ENCODE data around the gene PERP. TPM values are rescaled to one million over a fixed set of nuclear protein-coding genes. Genes with fewer than 3 reads are reported as not detected.

The PERP gene
- total RNA-seq, 1 experiment from 2014 or later, result 348 TPM

- BruUV-seq (replicated peaks), result no TSS peak
- Histone ChIP-seq H3K27me3 (ENCODE audit: control insufficient read depth, insufficient read depth, low read length) (no peaks in the 10 kb centered on the region), H3K27ac (ENCODE audit: low read length) (no peak overlapping the region), H3K4me1 (ENCODE audit: control insufficient read depth, insufficient read depth, low read length) (no peaks in the 10 kb centered on the region), H3K36me3 (ENCODE audit: control insufficient read depth, insufficient read depth, low read length) (no peaks in the 10 kb centered on the region), H3K4me3 (ENCODE audit: low read depth in 2 of 2, low read length in 2 of 2) (no peak overlapping the region), H3K9me3 (ENCODE audit: control insufficient read depth, insufficient read depth, low read depth, low read length) (no peaks in the 10 kb centered on the region; the same call in 1 of the 2 replicates)
- DNase-seq (ENCODE audit: low read depth, low spot score) (no peak), ATAC-seq (no peak)
- in situ Hi-C loops (cut with HindIII; ENCODE audit: low pct_unique_long_range_greater_than_20kb, low sequenced_read_pairs) (no loop called here), intact Hi-C loops (cut with micrococcal nuclease; ENCODE audit: unreplicated experiment) (no loop called here)
- ChIA-PET CTCF (no interaction called here), POLR2A (no interaction called here)
- TF ChIP-seq REST (IDR thresholded peaks at IDR 0.05; ENCODE audit: insufficient read depth in 1 of 2, low read depth in 2 of 2, low read length in 1 of 2) (no peak), SIN3A (IDR thresholded peaks at IDR 0.05; ENCODE audit: borderline replicate concordance, insufficient read depth, low read depth, low read length) (no peak), POLR2AphosphoS5 (IDR thresholded peaks at IDR 0.05; ENCODE audit: low read depth, low read length) (no peak), CTCF (IDR thresholded peaks at IDR 0.05) (no peak), TCF7L2 (IDR thresholded peaks at IDR 0.05; ENCODE audit: low read depth, low read length) (no peak)
Measured at GRCh38 chr6:138044972-138045371, 62.2 kb downstream of the PERP start.

GRCh38 chr6:138044458-138044857 is 62.8 kb downstream of the PERP start:
- POLR2A ChIA-PET, result no interaction called here
- Histone ChIP-seq H3K27me3 (ENCODE audit: control insufficient read depth, insufficient read depth, low read length) (no peaks in the 10 kb centered on the region), H3K36me3 (ENCODE audit: control insufficient read depth, insufficient read depth, low read length) (no peaks in the 10 kb centered on the region), H3K4me1 (ENCODE audit: control insufficient read depth, insufficient read depth, low read length) (no peaks in the 10 kb centered on the region), H3K9me3 (ENCODE audit: control insufficient read depth, insufficient read depth, low read depth, low read length) (no peaks in the 10 kb centered on the region; the same call in 1 of the 2 replicates), H3K27ac (ENCODE audit: low read length) (no peak overlapping the region), H3K4me3 (ENCODE audit: low read depth in 2 of 2, low read length in 2 of 2) (no peak overlapping the region)
- CTCF ChIA-PET, result interaction anchor here (0.6 kb wide), 1 partner anchor 16 kb away, joined by 4 read pairs; no protein-coding TSS in a partner anchor
- in situ Hi-C loops (cut with HindIII; ENCODE audit: low pct_unique_long_range_greater_than_20kb, low sequenced_read_pairs), result no loop called here
- TF ChIP-seq SIN3A (IDR thresholded peaks at IDR 0.05; ENCODE audit: borderline replicate concordance, insufficient read depth, low read depth, low read length), result no peak
- TF ChIP-seq POLR2AphosphoS5 (IDR thresholded peaks at IDR 0.05; ENCODE audit: low read depth, low read length), result no peak
- no peak for TF ChIP-seq CTCF (IDR thresholded peaks at IDR 0.05)
- no peak for TF ChIP-seq REST (IDR thresholded peaks at IDR 0.05; ENCODE audit: insufficient read depth in 1 of 2, low read depth in 2 of 2, low read length in 1 of 2)
- no peak for TF ChIP-seq TCF7L2 (IDR thresholded peaks at IDR 0.05; ENCODE audit: low read depth, low read length)
- no peak for DNase-seq (ENCODE audit: low read depth, low spot score)
- BruUV-seq (replicated peaks), result no TSS peak
- ATAC-seq, result no peak
- intact Hi-C loops (cut with micrococcal nuclease; ENCODE audit: unreplicated experiment), result no loop called here

Other genes with a start within 250 kb of the PERP start
- 15.0 TPM for gene TNFAIP3, start 240.2 kb downstream of the PERP start, total RNA-seq (2021; ENCODE audit: unreplicated experiment)
- gene ARFGEF3, start 54.5 kb upstream of the PERP start, total RNA-seq (2021; ENCODE audit: unreplicated experiment), result 1.5 TPM
- gene PBOV1, start 111.1 kb upstream of the PERP start, total RNA-seq (2021; ENCODE audit: unreplicated experiment), result not detected